GOT3 (cell line): ENCODE results near the gene TSPAN3.

Source experiments
- DNase-seq: peaks from one replicate; lab custom pipeline; 2025; ENCODE audit warnings: mixed read lengths; lab: John Stamatoyannopoulos, UW

The TSPAN3 gene

DNA sequence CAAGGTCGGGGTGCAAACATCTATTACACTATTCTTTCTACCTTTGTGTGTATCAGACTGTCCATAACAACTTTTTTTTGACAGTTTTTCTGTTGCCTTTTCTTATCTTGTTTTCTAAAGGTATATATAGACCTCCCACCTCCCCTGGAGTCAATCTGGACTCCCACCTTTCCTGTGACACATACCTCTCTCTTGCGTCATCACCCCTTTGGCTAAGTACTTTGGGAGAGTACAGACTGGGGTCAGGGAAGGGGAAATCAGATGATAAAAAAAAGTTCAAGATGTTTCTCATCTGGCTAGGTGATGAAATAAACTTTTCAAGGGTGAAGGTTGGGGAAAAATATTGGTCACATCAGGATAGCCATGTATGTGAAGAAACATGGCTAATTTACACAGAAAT, 17.2 kb downstream of the TSPAN3 start:
- no peak for DNase-seq

DNA sequence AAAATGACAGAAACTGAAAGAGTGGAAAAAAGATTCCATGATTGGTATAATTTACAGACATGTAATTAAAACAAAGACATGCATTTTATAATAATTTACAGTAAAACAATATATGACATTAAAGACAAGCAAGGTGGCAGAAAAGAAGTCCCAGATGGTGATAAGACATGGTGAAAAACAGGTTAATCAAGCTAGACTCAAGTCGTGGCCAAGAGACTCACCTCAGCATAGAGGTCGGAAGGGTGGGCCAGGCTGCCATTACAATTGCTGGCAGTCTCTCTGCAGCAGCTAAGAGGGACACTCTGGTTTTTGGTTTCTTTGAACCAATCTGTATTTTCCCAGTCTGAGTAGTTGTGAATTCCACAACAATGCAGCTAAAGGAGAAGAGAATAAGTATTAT, 18.4 kb downstream of the TSPAN3 start:
- no peak for DNase-seq

DNA sequence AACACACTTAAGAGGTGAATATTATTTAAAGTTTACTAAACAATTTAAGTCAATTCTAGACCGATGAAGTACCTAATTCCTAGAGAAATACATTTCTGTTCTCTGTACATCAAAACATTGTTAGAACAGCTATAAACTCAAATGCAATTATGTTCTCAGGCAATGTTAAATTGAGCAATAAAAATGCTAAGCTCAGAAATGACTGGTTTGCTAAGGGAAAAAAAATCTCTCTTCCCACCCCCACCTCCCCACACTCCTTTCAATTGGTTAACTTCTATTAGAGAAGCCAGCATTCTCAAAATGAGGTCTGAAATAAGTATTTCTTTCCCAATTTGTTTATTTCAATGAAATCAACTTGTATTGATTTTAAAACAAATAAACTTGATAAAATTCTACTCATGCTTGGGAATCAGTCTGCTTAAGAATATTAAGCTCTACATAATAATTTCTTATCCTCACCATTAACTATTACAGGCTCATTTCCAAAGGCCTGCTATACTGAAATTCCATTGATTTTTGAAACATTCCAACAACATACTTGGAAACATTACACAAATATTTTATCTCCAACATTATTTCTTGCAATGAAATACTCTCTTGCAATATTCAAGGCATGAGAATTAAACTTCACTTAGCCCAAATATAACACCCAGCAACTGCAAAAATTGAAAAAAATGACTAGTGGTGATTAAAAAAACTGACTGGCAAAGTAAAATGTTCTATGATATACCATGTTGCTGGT, 22.6 kb downstream of the TSPAN3 start:
- no peak for DNase-seq

DNA sequence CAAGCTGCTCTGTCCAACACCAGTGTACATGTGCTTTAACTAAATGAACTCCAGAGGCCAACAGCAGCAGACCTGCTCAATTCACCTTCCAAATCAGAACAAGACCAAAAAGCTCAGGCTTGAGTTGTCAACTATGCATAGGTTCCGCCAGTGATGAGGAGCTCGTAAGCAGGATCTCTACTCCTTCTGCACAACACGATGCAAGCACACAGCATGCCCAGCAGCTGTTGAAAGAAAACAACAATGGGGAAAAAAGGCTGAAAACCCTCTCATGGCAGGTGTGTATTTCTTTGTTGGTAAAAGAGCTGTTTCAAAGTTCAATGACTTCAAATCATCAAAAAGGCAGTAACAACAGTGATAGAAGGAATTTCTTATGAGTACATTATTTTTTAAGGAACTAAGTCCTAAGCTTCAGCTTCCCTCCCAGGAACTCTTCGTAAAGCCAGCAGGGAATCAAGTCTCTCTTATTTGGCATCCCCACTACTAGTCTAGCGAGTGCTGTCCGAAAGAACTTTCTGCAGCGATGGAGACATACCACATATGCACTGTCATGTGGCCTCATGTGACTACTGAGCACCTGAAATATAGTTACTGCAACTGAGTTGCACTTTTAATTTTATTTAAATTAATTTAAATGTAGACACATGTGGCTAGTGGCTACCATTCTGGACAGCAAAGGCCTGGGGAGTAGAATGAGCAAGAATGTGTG, 24.1 kb downstream of the TSPAN3 start:
- DNase-seq = no peak

DNA sequence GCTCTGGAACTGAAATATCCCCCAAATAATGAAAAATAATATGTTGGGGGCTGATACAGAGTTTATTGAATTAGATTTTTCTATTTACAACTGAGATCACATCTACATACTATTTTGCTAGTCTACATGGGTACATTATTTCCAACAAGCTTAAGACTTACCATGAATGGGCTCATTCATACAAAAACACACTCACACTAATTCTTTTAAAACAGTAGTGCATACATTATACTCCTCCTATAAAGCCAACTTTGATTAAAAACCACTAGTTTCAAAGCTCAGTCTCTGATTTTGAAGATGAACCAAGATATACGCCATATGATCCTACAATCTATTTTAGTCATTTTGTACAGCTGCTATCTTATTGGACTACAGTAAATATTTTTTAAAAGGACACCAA, 24.9 kb downstream of the TSPAN3 start:
- no peak for DNase-seq

DNA sequence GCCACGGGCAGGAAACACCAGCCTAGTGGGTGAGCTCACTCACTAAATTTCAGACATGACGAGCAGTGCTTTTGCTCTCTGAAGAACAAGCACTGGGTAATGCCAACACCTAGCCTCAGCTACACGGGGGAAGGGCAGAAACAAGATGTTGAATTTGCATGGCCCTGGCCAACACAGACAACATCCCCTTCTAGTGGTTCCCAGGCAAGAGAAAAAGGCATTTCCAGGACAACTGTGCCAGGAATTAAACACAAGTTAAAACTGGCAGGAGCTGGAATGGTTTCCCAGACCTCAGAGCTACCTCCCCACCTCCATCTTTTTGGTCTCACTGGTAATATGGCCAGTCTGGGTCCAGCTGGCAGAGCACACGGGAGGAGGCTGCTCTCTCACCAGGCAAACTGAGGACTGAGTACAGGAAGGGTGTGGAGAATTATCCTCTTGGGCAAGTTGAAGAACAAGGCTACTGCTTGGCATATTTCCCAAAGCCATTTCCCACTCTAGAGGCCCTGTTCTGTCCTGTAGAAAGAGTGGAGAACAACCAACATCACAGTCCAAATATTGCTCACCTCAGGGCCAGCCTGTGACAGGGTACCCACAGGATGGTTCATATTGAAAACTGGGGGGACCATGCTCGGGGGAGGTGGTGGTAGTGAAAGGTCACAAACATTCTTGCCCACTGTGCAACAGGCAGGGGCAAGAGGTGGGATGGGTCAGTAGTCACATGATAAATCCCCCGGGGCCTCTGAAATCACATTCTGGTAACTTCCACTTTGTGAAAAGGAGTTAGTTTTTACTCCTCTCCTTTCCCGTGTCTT, 26.5 kb downstream of the TSPAN3 start:
- DNase-seq = no peak

DNA sequence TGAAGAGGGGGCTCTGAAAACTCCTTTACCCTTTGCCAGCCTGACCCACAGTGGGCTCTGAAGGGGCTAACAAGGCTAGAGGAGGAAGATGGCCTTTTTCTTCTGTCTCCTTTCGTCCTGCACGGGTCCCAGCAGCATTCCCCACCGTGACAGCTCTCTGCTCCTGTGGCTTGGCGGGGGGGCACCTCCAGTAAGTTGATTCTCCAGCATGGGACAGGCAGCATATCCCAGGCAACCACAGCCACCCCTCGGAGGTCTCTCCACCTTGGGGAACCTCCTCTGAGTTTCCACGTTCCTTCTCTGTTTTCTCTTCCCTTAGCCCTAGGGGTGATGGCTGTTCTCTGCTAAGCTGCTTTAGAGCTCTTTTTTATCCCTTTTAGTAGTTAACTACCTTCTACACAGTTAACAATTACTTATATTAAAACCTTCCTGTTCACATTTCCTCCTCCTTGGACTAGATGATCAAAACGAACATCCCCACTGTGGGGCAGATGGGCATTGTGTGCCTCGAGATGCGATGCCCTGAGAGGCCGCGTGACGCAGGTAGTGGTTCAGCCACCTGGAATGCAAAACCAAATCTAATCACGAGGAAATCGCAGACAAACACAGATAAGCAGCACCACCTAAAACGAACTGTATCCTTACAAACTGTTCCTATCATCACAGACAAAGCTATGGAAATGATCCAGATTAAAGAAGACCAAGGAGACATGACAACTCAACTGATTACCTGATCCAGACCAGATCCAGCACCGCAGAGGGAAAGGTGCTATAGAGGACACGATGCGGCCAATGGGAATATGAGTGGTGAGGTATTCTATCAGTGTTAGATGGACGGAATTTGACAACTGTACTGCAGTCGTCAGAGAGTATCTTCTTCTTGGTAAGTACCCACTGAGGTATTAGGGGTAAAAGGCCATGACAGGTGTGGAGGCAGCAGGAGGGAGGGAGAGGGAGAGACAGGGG, 27.7 kb downstream of the TSPAN3 start:
- no peak for DNase-seq

DNA sequence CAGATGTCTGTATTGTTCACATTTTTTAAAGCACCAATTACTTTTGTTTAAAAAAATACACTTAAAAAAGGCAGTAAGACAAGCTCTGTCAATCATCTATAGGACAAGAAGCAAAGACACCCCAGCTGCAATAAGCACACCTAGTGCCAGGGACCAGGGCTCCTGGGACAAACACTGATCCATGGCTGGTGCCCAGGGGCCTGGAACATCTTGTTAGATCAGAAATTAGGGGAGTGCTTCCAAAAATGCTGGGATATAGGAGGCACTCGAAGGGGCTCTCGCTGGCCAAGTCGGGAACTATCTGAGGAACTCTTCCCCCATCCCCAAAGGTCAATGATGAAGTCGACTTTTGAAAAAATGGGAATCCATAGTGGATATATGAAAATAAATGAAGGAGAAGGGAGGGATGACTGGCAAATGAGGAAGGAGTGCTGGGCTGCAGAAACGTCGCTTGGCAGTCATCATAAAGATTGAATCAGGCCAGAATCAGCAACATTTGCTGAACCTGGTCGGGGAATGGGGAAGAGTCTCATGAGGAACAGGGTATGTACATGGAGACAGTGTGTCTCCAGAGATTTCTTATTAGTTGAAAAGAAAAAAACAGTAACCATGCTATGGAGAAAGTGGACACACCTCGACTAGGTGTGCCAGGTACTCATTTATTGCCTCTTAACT, 28.5 kb downstream of the TSPAN3 start:
- DNase-seq = no peak

DNA sequence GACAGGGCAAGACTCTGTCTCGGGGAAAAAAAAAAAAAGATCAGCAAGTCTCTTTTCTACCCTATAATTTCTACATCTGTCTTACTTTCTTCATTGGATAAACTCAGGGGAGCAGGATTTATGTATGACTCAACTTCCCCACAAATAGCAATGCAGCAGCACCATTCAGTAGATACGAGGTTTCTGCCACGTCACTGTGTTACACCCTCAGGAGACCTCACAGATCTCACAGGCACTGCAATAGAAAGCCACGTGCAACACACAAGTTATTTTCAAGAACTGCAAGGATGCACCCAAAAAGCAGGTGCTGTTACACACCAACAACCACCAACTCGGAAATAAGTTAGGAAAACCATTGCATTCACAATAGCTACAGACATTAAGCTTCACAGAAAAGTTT, 30.2 kb downstream of the TSPAN3 start:
- DNase-seq = no peak

DNA sequence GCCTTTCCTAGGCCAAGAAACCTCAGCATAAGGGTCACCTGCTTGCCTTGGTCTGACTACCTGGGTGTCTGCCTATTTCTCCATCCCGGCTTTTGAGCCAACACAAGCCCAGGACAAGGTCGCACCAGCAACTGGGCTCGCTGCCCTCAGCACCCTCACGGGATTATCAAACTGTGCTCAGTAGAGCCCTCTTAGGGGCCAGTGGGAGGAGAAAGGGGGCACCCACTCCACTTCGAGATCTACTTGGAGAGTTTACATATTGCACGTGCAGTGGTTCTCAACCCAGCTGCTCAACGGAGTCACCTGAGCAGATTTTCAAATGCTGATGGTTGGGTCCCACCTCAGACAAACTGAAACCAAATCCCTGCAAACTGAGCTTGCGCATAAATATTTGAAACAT, 31.1 kb downstream of the TSPAN3 start:
- DNase-seq = no peak

DNA sequence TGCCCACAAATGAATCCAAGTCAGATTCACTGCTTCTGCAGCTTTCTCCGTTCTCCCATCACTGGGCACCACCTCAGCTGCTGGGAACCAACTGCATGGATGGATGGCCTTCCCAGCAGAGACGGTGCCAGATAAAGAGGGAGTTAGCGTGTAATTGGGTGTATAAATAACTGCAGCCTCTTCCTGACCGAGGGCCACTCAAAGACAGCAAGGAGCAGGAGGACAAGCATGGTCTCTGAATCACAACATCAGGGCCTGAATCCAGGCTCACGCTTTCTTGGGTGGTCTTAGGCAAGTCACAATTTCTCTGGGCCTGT, 31.7 kb downstream of the TSPAN3 start:
- DNase-seq = no peak

DNA sequence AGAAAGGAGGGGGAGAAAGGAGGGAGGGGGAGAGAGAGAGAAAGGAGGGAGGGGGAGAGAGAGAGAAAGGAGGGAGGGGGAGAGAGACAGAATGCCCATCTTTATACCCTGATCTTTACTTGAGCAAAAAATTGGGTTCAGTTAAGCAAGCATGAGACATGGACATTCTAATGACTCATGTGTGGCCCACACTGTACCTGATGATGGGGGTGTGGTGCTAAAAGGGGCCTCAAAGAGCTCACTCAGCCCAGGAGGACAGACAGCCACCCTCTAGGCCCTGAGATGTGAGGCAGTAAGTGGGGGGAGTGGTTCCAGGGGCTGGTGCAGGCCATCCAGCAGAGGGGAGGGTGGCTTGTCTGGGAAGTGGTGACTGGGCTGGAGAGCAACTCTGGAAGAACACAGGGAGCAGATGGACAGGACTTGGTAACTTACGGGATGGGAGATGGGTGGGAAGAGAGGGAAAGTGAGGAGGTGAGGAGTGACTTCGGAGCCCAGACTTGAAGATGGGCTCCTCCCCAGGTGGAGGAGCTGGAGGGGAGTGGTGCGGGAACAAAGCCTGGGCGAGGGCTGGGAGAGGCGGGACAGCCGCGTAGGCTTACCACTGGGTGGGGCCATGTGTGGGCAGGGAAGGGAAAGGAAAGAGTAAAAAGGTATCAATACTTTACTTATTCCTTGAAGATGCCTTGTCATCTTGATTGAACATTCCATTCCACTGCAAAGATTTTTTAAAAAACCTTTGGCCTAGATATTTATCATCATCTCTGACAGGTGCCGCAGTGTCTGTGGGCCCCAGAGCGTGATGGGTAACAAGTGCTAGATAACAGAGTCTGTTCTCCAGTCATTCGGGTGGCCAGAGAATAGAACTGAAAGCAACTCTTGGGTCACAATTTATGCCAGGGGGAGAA, 32.3 kb downstream of the TSPAN3 start:
- no peak for DNase-seq

DNA sequence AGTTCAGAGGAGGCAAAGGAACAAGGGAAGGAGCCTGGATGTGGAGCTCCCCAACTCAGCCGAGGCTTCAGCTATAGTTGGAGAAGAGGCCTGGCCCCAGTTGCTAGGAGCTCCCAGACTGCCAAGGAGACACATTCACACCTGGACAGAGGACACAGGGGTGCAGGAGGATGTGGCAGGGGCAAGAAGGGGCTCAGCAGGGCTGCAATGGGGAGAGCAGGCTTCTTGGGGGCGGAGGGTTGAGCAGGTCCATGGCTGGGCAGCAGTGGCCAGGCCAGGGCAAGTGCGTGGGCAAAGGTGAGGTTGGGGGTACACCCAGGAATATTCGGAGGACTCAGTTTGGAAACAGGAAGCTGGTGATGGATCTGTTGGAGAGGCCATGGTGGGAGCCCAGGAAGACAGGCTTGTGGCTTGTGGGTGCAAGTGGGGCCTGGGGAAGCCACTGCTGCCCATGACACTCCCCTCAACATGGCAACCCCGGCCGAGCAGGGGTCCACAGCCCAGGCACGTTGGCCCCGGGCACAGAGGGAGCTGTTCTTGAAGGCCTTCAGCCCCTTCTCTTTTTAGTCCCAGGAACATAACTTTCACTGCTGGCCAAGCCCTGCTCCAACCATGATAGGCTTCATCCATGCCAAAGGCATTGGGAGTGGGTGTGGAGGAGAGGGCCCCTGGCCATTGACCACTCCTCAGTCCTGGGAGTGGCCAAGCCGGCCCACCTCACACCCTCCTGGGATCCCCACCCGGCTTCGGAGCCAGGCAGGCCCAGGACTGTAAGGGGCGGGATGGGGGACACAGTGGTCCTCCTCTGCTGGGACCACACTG, 33.3 kb downstream of the TSPAN3 start:
- DNase-seq = no peak

DNA sequence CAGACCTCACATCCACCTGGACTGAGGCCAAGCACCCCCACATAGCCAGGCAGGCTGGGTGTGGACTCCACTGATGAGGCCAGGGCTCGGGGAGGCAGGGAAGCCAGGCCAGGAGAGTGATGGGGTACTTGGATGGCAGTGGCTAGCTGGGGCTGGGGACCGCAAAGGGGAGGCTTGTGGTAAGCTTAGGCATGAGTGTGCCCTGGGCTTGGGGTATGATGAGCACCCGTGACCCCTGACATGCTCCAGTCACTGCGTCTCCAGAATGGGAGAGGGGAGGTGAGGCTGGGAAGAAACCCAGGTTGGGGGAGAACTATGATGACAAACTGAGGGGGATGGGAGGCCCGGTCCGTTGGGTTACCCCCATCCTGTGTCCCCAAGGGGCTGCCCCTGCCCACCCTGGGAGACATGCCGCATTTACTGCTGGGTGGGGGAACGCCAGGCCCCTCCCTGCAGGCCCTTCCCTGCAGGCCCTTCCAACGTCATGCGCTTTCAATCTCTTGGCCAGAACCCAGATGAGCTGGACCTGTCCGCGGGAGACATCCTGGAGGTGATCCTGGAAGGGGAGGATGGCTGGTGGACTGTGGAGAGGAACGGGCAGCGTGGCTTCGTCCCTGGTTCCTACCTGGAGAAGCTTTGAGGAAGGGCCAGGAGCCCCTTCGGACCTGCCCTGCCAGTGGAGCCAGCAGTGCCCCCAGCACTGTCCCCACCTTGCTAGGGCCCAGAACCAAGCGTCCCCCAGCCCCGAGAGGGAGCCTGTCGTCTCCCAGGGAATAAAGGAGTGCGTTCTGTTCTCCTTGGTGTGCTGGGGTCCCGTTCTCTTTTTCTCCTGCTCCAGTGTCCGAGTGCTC, 34.1 kb downstream of the TSPAN3 start:
- no peak for DNase-seq

DNA sequence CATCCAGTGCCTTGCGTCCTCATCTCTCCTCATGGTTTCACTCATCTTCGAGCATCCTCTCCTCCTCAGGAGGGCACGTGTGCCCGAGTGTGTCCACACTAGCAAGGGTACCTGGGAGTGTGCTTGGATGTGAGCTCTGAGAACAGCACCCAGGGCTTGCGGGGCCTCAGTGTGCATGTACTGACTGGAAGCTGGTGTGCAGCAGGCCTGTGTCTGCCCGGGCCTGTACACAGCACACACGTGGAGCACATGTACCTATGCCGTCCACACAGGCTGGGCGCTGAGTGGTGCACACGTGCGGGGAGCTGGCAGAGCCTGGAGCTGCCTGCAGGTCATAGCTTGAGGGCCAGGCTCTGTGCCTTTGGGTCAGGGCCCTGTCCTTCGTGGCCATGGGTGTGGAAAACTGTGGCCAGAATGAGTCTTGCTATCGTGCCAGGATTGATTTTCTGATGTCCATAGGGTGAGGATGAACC, 34.9 kb downstream of the TSPAN3 start:
- no peak for DNase-seq

DNA sequence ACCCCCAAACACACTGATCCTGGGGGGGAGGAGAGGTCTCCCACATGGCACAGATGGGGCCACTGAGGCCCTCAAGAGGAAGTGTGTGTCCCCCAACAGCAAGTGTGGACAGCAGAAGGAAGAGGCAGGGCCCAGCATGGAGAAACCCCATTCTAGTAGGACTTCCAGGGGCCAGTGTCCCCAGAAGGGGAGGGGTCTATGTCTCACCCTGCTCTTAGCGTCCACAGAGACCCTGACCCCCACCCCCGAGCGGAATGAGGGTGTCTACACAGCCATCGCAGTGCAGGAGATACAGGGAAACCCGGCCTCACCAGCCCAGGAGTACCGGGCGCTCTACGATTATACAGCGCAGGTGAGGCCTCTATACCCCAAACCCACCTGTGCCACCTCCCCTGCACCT, 35.3 kb downstream of the TSPAN3 start:
- DNase-seq = no peak

DNA sequence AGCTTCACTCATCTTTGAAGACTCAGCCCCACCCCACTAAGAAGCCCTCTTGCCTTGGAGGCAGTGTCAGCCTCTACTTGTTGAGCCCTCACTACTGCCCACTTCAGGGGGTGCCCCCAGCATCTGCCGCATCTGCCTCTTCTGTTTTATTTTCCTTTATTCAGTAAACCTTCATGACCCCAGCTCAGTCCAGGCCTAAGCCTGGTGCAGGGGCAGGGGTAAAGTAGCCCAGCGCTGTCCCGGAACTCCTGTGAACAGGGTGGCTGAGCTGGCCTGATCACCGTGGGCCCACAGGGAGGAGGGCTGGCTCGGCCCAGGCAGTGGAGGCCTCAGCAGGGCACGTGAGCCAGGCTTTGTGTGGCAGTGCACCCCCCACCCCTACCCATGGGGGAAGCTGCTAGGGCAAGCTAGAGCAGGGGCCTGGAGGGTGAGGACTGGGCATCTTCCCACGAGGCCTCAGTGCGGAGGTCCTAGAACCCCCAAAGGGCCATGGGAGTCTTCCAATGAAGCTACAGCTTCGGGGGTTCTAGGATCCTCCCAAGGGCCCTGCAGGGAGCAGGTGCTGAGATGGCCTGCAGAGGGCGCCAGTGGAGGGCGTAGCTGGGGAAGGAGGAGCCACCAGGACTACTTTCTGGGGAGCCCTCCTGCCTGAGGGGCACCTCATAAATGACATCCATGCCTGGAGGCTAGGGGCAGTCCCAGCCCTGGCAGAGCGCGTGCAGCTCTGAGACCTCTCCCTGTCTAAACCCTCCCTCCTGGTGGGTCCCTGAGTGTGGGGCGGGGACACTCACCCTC, 36.0 kb downstream of the TSPAN3 start:
- no peak for DNase-seq
